Activated T-cell treated with anti-CD3 and anti-CD28 coated beads, Interleukin-2, amount 50 U/mL, for 24 hours (primary cell): Measurements from ENCODE around the gene HLF.
A peak's percentile ranks its signal among the peaks of the same experiment; 100 is the strongest.

Experiments used
- DNase-seq: peaks from one replicate; pipeline ENCODE4 v3.0.0-alpha.2; 2020
- H3K27ac Mint-ChIP-seq: 2 replicates; pipeline ENCODE4 v1.8.0; 2020; ENCODE audit warnings: mild to moderate bottlenecking, mixed read lengths
- H3K27me3 Mint-ChIP-seq: 2 replicates; pipeline ENCODE4 v1.8.0; 2020; ENCODE audit warnings: mixed read lengths
- H3K36me3 Mint-ChIP-seq: 2 replicates; pipeline ENCODE4 v1.8.0; 2020; ENCODE audit warnings: low read depth, mixed read lengths
- H3K4me1 Mint-ChIP-seq: 2 replicates; pipeline ENCODE4 v1.8.0; 2020; ENCODE audit warnings: low read depth, mixed read lengths
- H3K4me3 Mint-ChIP-seq: 2 replicates; pipeline ENCODE4 v1.8.0; 2020; ENCODE audit warnings: mild to moderate bottlenecking, moderate library complexity, mixed read lengths
- H3K9me3 Mint-ChIP-seq: 2 replicates; pipeline ENCODE4 v1.8.0; 2020; ENCODE audit warnings: mixed read lengths

The HLF gene

DNA sequence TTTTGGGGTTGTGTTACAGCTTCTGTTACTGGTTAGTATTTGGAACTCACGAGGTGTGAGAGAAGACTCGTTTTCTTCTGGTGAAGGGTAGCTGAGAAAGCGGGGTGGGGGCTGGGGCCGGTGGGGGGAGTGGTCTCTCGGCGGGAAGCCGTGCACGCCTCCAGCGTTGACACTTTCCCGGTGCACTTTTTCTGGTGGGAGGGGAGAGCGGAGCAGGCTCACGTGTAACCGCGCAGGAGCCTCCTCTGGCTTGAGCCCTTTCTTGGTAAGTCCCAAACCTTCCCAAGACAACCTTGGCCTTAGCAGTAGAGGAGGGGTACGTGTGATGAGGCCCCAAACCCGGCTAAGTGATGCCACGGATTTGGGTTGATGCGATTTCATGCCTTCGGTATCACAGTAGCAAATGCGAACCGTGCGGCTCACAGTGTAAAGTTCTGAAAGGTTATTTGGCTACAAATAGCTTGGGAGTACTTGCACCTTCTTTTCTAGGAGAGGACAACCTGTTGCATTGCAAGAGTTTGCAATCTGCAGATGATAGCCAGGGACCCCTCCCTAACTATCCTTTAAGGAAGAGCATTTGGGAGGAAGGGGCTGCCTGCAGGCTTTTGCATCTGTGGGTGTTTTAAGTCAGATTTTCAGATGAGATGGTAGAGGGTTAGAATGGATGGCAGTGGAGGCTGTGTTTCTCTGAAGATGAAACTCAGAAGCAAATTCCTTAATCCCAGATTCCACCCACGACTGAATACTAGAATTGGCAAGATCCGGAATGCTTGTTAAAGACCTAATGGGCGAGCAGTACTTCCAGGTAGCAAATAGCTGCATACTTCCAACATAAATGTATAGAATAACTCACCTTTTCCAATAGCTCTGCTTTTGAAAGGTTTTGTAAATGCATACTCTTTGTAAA lies 1.5 kb downstream of the HLF start:
- Mint-ChIP-seq H3K4me3 (no peak overlapping the region), H3K27ac (no peak overlapping the region), H3K9me3 (peaks cover 5% of the 10 kb centered on the region), H3K4me1 (peaks cover 16% of the 10 kb centered on the region), H3K27me3 (peaks cover 83% of the 10 kb centered on the region), H3K36me3 (no peaks in the 10 kb centered on the region)
- DNase-seq, result peak; percentile 36

DNA sequence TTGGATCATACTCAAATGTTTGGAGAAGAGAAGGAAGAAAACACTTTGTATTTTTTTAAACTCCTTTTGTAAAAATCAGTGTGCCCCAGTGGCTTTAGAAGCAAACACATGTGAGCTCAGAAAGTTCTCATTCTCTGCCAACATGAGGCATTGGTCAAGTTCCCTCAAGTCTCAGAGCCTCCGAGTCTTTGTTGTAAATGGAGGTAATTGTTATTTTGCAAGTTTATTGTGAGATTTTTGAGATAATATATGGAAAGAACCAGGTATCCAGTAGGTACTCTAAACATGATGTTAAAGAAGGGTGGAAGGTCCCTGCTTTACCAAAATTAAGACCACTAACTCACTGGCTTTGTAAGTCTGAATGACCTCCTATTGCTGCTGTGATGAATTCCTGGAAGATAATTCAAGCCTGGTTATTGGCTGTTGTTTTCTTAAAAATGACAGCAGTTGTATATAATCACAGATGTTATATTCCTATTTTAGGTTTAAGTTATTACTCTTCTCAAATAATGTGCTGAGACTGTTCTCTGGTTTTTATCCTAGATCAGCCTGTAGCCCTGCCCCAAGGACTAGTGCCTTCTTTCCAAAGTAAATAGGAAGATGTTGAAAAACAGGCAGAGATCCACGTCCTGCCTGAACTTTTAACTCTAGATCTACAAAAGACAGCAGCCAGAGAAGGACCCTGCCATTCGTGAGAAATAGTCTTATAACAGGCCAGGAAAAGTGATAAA lies 2.4 kb downstream of the HLF start:
- Mint-ChIP-seq H3K27ac (no peak overlapping the region), H3K4me1 (peaks cover 20% of the 10 kb centered on the region), H3K9me3 (no peaks in the 10 kb centered on the region), H3K4me3 (no peak overlapping the region), H3K27me3 (peaks cover 80% of the 10 kb centered on the region), H3K36me3 (no peaks in the 10 kb centered on the region)
- no peak for DNase-seq

DNA sequence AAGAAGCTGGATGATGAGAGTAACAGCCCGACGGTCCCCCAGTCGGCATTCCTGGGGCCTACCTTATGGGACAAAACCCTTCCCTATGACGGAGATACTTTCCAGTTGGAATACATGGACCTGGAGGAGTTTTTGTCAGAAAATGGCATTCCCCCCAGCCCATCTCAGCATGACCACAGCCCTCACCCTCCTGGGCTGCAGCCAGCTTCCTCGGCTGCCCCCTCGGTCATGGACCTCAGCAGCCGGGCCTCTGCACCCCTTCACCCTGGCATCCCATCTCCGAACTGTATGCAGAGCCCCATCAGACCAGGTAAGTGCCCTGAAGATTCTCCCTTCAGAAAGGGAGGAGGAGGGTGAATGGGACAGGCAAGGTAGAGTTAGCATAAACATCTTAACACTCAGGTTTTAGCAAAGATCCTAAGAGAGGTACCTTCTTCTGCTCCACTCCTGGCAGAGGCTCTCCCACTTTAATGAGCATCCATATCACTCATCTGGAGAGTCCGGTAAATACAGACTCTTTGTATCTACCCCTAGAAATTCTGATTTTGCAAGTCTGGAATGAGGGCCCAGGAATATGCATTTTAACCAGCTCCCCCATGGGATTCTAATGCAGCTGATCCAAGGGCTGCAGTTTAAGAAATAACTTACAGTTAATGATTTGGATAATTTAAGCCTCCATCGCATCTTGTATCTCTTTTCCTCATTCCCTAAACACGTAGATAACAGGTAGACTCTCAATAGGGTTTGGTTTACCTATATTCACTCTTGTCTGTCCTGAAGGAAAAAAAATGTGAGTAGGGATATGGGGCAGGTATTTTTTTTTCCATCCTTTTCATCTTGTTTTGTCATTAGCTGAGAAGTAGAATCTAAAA lies 3.3 kb downstream of the HLF start:
- DNase-seq, result no peak
- H3K4me1 Mint-ChIP-seq, result peaks cover 24% of the 10 kb centered on the region
- H3K9me3 Mint-ChIP-seq, result no peaks in the 10 kb centered on the region
- H3K27ac Mint-ChIP-seq, result no peak overlapping the region
- H3K27me3 Mint-ChIP-seq, result peaks cover 81% of the 10 kb centered on the region
- no peaks in the 10 kb centered on the region for H3K36me3 Mint-ChIP-seq
- H3K4me3 Mint-ChIP-seq, result no peak overlapping the region

DNA sequence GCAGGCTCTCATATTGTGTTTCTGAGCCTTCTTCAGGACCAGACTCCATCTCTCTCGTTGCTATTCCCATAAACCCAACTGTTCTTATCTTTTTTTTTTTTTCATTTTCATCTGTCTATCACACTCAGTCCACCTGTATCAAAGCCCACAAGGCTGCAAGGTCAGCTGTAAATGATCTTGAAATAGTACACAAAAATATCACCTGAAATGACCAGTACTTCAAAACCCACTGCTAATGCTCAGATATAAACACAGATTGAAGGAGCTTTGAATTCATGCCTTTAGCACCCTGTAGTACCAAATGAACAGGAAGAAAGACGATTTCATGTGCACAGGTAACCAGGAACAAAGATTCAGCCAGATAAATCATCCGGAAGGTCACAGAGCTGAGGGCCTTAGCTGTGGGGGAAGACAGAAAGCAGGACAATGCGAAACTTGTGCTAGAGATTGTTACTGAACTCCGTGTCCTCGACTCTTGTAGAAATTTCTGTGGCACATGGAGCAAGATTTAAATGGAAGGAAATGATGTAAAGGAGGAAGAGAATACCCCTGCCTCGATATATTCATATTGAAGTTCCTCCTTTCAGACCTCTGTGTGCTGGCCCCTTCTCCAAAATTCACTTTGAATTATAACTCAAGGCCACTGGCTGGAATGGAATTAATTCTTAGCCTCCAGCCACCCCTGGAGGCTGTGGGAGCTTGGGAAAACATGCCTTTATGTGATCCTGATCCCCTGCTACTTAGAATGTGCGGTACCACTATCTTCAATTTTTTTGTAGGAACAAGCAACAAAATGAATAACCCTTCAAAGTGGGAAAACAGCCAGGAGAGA lies 4.1 kb downstream of the HLF start:
- DNase-seq, result no peak
- H3K4me3 Mint-ChIP-seq, result no peak overlapping the region
- H3K4me1 Mint-ChIP-seq, result peaks cover 18% of the 10 kb centered on the region
- no peaks in the 10 kb centered on the region for H3K36me3 Mint-ChIP-seq
- peaks cover 82% of the 10 kb centered on the region for H3K27me3 Mint-ChIP-seq
- H3K27ac Mint-ChIP-seq, result no peak overlapping the region
- no peaks in the 10 kb centered on the region for H3K9me3 Mint-ChIP-seq

GRCh38 chr17:55269894-55270293 lies 5.1 kb downstream of the HLF start:
- no peak for DNase-seq
- H3K4me1 Mint-ChIP-seq, result peaks cover 10% of the 10 kb centered on the region
- H3K36me3 Mint-ChIP-seq, result no peaks in the 10 kb centered on the region
- H3K9me3 Mint-ChIP-seq, result no peaks in the 10 kb centered on the region
- H3K27ac Mint-ChIP-seq, result no peak overlapping the region
- no peak overlapping the region for H3K4me3 Mint-ChIP-seq
- peaks cover 81% of the 10 kb centered on the region for H3K27me3 Mint-ChIP-seq

- Mint-ChIP-seq H3K4me1 (peaks cover 8% of the 10 kb centered on the region), H3K9me3 (no peaks in the 10 kb centered on the region), H3K36me3 (no peaks in the 10 kb centered on the region), H3K4me3 (no peak overlapping the region), H3K27ac (no peak overlapping the region), H3K27me3 (peaks cover 75% of the 10 kb centered on the region)
- no peak for DNase-seq
Measured at GRCh38 chr17:55271223-55271571, 6.4 kb downstream of the HLF start.

DNA sequence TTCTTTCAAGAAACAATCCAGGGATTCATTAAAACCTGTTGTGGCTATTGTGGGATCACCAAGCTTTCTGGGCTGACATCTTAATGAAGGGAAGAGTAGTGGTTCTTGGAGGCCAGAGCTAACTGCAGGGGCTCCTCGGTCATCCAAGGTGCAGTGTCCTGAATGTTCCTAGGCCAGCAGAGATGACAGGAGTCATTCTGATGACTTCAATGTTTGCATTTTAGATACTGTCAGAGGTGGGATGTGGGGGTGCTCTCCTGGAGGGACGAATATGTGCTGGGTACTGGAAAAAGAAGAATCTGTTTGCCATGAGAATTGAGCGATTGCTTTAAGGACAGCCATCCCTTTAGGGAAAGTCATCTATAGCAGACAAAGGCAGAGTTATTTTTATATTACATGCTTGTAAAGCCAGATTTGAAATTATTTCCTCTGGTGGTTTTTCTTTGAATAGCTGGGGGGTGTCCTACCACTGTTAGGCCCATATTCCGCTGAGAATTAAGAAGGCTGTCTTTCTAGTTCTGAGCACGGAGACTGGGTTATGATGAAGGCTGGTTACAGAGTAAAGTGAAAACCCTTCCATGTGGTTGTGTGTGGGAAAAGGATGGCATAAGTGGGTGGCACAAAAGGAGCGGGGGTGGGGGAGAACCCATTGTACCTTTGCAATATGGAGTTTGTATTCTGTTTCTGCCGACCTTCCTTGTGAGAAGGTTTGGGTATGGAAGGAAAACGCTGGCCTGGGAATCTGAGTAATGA lies 7.4 kb downstream of the HLF start:
- Mint-ChIP-seq H3K9me3 (no peaks in the 10 kb centered on the region), H3K27me3 (peaks cover 66% of the 10 kb centered on the region), H3K27ac (no peak overlapping the region), H3K4me1 (peaks cover 8% of the 10 kb centered on the region), H3K36me3 (no peaks in the 10 kb centered on the region), H3K4me3 (no peak overlapping the region)
- DNase-seq, result no peak

DNA sequence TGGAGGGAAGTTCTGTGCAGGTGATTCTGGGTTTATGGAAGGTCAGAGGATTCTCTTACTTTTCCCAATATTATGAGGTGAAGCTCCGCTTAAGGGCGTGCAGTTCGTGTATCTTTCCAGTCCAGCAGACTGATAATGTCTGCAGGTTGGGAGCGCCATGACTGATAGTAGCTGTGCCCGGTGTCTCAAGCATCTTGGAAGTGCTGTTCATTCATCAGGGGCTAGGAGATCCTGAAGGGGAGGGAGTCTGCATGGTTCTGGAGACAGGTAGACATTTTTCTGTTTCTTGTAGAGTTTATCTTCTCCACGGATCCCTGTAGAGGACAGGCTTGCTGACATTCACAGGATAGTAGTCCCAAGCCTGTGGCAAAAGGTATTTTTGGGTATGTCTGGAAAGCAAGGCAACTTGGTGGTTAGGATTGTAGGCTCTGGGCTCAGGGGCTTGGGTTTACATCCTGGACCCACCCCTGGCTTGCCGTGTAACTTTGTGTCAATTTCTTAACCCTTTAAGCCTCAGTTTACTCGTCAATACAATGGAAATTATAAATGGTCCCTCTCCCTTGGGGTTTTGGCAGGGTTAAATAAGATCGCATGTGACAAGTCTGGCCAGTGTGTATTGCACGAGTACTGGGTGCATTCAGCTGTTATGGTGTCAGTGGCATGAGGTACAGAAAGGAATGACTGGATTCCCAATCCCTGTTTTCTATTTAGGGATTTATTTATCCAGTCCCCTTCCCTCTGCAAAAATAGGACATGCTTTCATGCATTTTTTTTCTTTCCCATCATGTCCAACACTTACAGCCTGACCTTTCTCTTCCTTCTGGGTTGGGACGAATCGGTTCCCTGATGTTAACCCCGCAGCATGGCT lies 8.2 kb downstream of the HLF start:
- no peak for DNase-seq
- Mint-ChIP-seq H3K27me3 (peaks cover 58% of the 10 kb centered on the region), H3K9me3 (no peaks in the 10 kb centered on the region), H3K4me1 (peaks cover 8% of the 10 kb centered on the region), H3K36me3 (no peaks in the 10 kb centered on the region), H3K4me3 (no peak overlapping the region), H3K27ac (no peak overlapping the region)

DNA sequence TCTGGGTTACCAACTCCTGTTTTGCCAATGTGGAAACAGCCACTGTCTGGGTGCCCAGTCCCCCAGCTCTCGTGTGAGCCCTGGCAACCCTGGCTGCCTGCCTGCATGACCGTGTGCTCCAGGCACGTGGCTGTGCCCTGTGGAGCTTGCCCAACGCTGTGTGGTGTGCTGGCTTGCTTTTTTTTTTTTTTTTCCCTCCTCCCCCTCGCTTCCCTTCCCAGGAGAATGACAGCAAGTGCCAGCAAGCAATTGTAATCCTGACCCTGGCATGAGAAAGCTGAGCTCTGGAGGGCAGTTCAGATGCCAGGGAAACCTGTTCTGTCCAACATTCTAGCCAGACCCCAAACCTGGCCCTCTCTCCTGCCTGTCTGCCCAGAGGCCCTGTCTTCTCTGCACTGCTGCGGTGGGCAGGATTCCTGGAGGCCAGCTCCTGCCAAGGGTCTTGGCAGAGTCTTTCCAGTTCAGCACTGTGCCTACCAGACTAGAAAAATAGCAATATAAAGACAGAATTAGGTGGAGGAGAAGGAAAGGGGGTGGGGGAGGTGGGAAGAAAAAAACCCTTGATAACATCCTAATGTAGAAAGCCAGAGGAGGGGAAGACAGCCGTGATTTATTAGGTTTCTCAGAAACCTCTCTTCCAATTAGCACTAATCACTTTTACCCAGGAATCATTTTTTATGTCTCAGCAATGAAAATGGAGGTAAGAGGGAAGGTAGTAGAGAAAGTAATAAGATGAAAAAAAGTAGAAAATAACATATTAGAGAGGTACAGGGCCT lies 9.0 kb downstream of the HLF start:
- no peak for DNase-seq
- Mint-ChIP-seq H3K4me1 (peaks cover 8% of the 10 kb centered on the region), H3K27me3 (peaks cover 50% of the 10 kb centered on the region), H3K27ac (no peak overlapping the region), H3K9me3 (no peaks in the 10 kb centered on the region), H3K4me3 (no peak overlapping the region), H3K36me3 (no peaks in the 10 kb centered on the region)

GRCh38 chr17:55274355-55275255 lies 9.8 kb downstream of the HLF start:
- DNase-seq, result no peak
- Mint-ChIP-seq H3K27ac (no peak overlapping the region), H3K9me3 (no peaks in the 10 kb centered on the region), H3K4me1 (peaks cover 8% of the 10 kb centered on the region), H3K4me3 (no peak overlapping the region), H3K36me3 (no peaks in the 10 kb centered on the region), H3K27me3 (peaks cover 44% of the 10 kb centered on the region)

DNA sequence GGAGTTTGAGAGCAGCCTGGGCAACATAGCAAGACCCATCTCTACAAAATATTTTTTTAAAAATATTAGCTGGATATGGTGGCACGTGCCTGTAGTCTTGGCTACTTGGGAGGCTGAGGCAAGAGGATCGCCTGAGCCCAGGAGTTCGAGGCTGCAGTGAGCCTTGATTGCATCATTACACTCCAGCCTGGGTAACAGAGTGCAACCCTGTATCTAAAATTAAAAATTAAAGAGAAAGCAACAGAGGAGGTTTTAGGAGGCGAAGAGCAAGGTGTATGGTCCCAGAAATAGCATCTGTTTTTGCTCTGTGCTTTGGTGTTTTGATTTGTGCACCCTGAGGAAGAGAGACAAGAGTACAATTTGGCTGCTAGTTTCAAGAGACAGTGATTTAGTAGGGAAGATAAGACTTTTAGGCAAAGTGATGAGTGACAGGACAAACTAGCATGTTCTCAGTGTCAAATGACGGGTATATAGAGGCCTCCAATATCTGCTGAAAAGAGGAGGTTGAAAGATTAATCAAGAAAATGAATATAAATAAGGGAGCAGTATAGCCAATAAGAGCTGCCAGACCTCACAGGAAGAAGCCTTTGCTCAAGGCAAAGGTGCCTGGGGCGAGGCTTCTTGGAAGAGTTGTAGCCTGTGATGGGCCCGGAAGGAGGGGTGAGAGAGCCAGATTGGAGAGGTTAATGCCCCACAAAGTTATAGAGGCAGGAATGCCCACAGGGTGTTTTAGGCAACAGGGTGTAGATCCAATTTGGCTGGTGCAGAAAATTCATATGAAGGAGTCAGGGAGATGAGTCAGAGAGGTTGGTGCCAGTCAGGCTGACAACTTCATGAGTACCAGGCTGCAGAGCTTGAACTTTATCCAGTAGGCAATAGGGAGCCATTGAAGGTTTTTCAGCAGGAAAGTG lies 11.4 kb downstream of the HLF start:
- H3K4me3 Mint-ChIP-seq, result no peak overlapping the region
- H3K27me3 Mint-ChIP-seq, result peaks cover 32% of the 10 kb centered on the region
- H3K27ac Mint-ChIP-seq, result no peak overlapping the region
- H3K36me3 Mint-ChIP-seq, result no peaks in the 10 kb centered on the region
- DNase-seq, result no peak
- H3K9me3 Mint-ChIP-seq, result no peaks in the 10 kb centered on the region
- H3K4me1 Mint-ChIP-seq, result peaks cover 8% of the 10 kb centered on the region
